HG02642 (cell line): ENCODE results near the gene NEU4.
"Not testable (repeated sequence)": the region's sequence is repeated elsewhere in the genome, so short reads cannot be mapped to it uniquely, and the experiment has no call there.

Experiments
- ATAC-seq: cut with Tn5 transposase; IDR thresholded peaks from one replicate; pipeline ENCODE4 v1.9.1; 2021; ENCODE audit warnings: mild to moderate bottlenecking; ENCODE audit not compliant: unreplicated experiment, poor library complexity

The NEU4 gene

GRCh38 chr2:241798081-241798630 lies 10.8 kb upstream of the NEU4 start:
- no peak for ATAC-seq

- no peak for ATAC-seq
These were observed 10.1 kb upstream of the NEU4 start for GRCh38 chr2:241798631-241799521.

- ATAC-seq = no peak
These were observed 9.3 kb upstream of the NEU4 start for GRCh38 chr2:241799522-241800197.

- not testable (repeated sequence) for ATAC-seq
These were observed 8.6 kb upstream of the NEU4 start for GRCh38 chr2:241800198-241800903.

GRCh38 chr2:241801611-241802420 lies 7.2 kb upstream of the NEU4 start:
- ATAC-seq = no peak

- no peak for ATAC-seq
These were observed 6.3 kb upstream of the NEU4 start for GRCh38 chr2:241802421-241803318.

GRCh38 chr2:241803387-241804325 lies 5.3 kb upstream of the NEU4 start:
- no peak for ATAC-seq

- ATAC-seq = no peak
These were observed 4.4 kb upstream of the NEU4 start for GRCh38 chr2:241804326-241805229.

GRCh38 chr2:241806217-241806616 lies 2.8 kb upstream of the NEU4 start:
- ATAC-seq = not testable (repeated sequence)

GRCh38 chr2:241808051-241808720 lies 807 bp upstream of the NEU4 start:
- no peak for ATAC-seq

GRCh38 chr2:241809383-241810306 lies 652 bp downstream of the NEU4 start:
- ATAC-seq = no peak

- no peak for ATAC-seq
These were observed 1.6 kb downstream of the NEU4 start for GRCh38 chr2:241810307-241811200.

- no peak for ATAC-seq
These were observed 2.4 kb downstream of the NEU4 start for GRCh38 chr2:241811201-241811951.
